BJ (cell line): ENCODE measurements around the gene SMPD1. TPM values are rescaled to one million over a fixed set of nuclear protein-coding genes. Genes with fewer than 3 reads are reported as not detected.

Source experiments
- CTCF ChIA-PET: fragments of 350-600 bp; formaldehyde crosslinking; extraction: SDS; loops from one replicate; lab custom pipeline; 2021; ENCODE audit warnings: antibody characterized with exemption, inconsistent platforms; lab: Yijun Ruan, JAX
- POLR2A ChIA-PET: fragments of 300-600 bp; sonication (Branson Sonifier 250); formaldehyde crosslinking; extraction: SDS; loops from one replicate; lab custom pipeline; 2021; ENCODE audit warnings: antibody characterized with exemption; lab: Charles Lee
- DNase-seq: peaks from one replicate; pipeline ENCODE4 v3.0.0-alpha.2; 2011; ENCODE audit warnings: low read depth
- H3K27me3 ChIP-seq: 2 replicates; pipeline ENCODE4 v1.6.0; 2011; ENCODE audit warnings: low read length; ENCODE audit not compliant: control insufficient read depth, insufficient read depth
- H3K36me3 ChIP-seq: 2 replicates; pipeline ENCODE4 v1.5.1; 2011; ENCODE audit warnings: low read length; ENCODE audit not compliant: control insufficient read depth, insufficient read depth
- H3K4me3 ChIP-seq: 2 replicates; pipeline ENCODE4 v1.5.1; 2011; ENCODE audit warnings: low read depth, mild to moderate bottlenecking, control low read depth, low read length
- polyA plus RNA-seq: library from polyadenylated mRNA; depleted of rRNA; stranded (reverse); fragments of >200 nt; gene quantifications from 2 replicates; pipeline ENCODE4 v1.2.3, GENCODE V29; 2011
- TF ChIP-seq, protein P1 (sequence below): IDR thresholded peaks from 2 replicates; pipeline ENCODE4 v1.5.1; 2011; ENCODE audit warnings: low read depth, mild to moderate bottlenecking, control low read depth, inconsistent platforms, low read length, moderate library complexity; ENCODE audit not compliant: insufficient read depth

SMPD1 gene
- polyA plus RNA-seq, 1 experiment, result 118 TPM

DNA sequence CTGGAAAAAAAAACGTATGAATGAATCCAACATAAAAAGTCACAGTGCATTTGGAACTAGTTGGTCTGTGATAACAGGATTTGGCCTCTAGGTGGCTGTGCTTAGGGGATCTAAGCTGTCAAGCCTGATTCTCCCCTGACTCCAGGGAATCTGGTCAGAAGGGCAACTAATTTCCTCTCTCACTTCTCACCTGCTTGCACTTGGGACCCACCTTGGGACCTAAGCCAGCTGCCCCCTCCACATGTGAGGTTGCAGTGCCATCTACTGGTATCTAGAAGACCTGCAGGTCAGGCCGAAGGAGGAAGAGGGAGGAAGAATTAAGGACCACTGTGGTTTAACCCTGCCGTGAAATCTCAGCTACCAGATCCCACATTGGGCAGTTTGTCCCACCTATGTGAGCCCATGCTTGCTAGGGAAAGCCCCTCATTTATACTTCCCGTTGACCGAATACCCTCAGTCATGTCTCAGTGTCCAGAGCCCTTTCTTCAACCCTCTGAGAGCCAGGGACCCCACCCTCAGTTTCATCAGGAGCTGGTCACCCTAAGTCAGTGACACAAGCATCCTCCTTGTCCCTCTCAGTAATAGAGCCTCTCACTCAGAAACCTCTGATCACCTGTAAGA, 36.8 kb upstream of the SMPD1 start:
- DNase-seq, result no peak
- H3K4me3 ChIP-seq, result no peak overlapping the region
- no peaks in the 10 kb centered on the region for H3K27me3 ChIP-seq
- ChIA-PET CTCF (interaction anchor here (0.6 to 9.2 kb wide), 49 partner anchors 10 to 636 kb away, joined by 3 to 138 read pairs (median 5); partner anchors contain the start of genes CAVIN3 and FHIP1B), POLR2A (no interaction called here)
- no peaks in the 10 kb centered on the region for H3K36me3 ChIP-seq
- TF ChIP-seq, protein P1, sequence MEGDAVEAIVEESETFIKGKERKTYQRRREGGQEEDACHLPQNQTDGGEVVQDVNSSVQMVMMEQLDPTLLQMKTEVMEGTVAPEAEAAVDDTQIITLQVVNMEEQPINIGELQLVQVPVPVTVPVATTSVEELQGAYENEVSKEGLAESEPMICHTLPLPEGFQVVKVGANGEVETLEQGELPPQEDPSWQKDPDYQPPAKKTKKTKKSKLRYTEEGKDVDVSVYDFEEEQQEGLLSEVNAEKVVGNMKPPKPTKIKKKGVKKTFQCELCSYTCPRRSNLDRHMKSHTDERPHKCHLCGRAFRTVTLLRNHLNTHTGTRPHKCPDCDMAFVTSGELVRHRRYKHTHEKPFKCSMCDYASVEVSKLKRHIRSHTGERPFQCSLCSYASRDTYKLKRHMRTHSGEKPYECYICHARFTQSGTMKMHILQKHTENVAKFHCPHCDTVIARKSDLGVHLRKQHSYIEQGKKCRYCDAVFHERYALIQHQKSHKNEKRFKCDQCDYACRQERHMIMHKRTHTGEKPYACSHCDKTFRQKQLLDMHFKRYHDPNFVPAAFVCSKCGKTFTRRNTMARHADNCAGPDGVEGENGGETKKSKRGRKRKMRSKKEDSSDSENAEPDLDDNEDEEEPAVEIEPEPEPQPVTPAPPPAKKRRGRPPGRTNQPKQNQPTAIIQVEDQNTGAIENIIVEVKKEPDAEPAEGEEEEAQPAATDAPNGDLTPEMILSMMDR, result peak; percentile 95

DNA sequence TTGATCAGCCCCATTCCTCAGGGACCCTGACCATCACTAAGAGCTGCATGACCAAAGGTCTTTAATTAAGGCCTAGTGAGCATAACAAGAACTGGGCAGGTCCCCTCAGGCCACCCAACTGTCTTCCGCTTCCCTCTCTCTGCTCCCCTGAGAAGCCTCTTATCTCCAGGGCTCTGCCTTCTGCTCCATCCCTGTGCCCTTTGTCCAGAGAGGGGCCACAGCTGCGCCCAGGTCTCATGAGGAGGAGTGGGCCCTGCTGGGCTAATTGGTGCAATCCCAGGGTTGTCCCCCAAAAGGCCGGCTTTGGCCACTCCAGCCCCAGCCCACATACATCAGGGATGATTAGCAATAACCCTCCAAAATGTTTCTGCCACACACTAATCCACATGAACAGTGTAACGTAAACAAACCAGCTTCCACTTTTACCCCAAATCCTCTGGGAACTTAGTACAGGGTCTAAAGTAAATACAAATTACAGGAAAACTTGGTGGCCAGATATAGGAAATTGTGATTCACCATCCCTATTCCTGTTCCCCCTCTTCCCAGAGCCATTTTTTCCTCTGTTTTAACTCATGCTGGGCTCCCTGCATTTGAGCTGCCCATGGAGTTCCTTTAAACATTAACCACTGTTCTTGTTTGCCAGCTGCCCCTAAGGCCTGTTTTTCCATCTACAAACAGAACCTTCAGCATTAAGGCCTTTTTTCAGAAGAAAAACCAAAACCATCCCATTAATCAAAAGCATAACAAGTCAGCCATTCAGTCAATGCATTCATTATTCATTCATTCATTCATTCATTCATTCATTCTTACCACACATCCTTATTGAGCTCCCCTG, 35.4 kb upstream of the SMPD1 start:
- H3K4me3 ChIP-seq, result no peak overlapping the region
- TF ChIP-seq, protein P1, result no peak
- H3K27me3 ChIP-seq, result no peaks in the 10 kb centered on the region
- CTCF ChIA-PET, result interaction anchor here (0.6 to 9.2 kb wide), 28 partner anchors 8 to 631 kb away, joined by 3 to 138 read pairs (median 8); partner anchors contain the start of genes CAVIN3 and FHIP1B
- no peak for DNase-seq
- POLR2A ChIA-PET, result interaction anchor here (0.6 kb wide), 1 partner anchor 35 kb away, joined by 4 read pairs; no protein-coding TSS in a partner anchor
- no peaks in the 10 kb centered on the region for H3K36me3 ChIP-seq

DNA sequence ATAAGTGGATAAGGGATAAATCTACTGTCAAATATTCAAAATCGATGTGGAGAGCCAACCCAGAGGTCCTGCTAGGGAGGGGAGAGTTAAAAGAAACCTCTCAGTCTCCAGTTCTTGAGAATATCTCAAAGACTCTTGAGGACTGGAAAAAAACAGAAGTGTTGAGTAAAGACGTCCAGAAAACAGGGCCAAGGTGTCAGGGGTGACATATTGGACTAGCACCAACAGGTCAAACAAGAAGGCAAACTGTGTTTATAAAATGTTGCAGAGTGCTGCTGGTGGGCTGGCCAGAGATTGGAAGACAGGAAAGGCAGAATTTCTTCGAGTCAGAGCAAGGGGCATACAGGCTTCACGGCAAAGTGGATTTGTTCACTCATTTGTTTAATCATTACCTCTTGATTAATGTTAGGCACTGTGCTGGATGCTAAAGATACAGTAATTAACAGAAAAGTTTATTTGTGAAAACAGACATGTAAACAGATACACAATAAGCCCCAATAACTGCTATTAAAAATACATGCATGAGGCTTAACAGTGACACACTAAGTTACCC, 33.7 kb upstream of the SMPD1 start:
- Histone ChIP-seq H3K36me3 (no peaks in the 10 kb centered on the region), H3K4me3 (no peak overlapping the region), H3K27me3 (no peaks in the 10 kb centered on the region)
- TF ChIP-seq, protein P1, result no peak
- ChIA-PET POLR2A (no interaction called here), CTCF (interaction anchor here (0.6 to 9.2 kb wide), 8 partner anchors 22 to 347 kb away, joined by 3 to 120 read pairs (median 6); no protein-coding TSS in a partner anchor)
- DNase-seq, result no peak

DNA sequence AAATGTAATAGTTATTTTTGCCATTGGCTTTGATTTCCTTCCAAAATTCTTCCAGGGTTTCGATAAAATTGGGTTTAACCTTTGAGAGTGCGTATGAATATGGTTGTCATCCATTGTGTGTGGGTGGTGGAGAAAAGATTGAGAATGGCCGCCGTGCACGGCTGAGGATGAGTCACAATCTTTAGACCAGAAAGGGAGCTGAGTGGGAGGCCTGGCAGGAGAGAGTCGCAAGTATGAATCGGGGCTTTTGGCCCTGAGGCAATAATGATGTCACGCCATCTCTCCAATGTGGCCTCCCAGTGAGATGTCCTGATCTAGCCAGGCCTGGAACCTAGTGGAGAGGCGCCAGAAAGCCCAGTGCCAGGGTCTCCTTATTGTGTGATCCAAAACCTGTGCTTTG, 33.1 kb upstream of the SMPD1 start:
- TF ChIP-seq, protein P1, result no peak
- ChIA-PET CTCF (interaction anchor here (0.9 to 9.2 kb wide), 7 partner anchors 21 to 334 kb away, joined by 3 to 120 read pairs (median 9); no protein-coding TSS in a partner anchor), POLR2A (interaction anchor here (0.5 kb wide), 1 partner anchor 33 kb away, joined by 3 read pairs; the partner anchor contains the start of gene SMPD1)
- no peaks in the 10 kb centered on the region for H3K27me3 ChIP-seq
- H3K36me3 ChIP-seq, result no peaks in the 10 kb centered on the region
- H3K4me3 ChIP-seq, result no peak overlapping the region
- DNase-seq, result peak; percentile 76
